K562 (cell line): ENCODE measurements around the gene ETFBKMT. TPM values are rescaled to one million over a fixed set of nuclear protein-coding genes. Genes with fewer than 3 reads are reported as not detected.

Experiments
- CCNT2 ChIP-seq: IDR thresholded peaks from 2 replicates; pipeline ENCODE4 v1.6.1; 2011; ENCODE audit warnings: borderline replicate concordance, low read depth, mild to moderate bottlenecking, moderate library complexity, mixed read lengths, low read length; ENCODE audit not compliant: insufficient read length; ENCODE audit errors: extremely low read depth
- GABPB1 ChIP-seq: sonication (generic); formaldehyde crosslinking; IDR thresholded peaks from 2 replicates; pipeline ENCODE4 v1.8.0; 2022; ENCODE audit warnings: mild to moderate bottlenecking, missing genetic modification reagents
- HNRNPK ChIP-seq: fragments of 200-400 bp; formaldehyde crosslinking; IDR thresholded peaks from one replicate; pipeline ENCODE4 v1.6.1; 2018; ENCODE audit warnings: mild to moderate bottlenecking, low read depth, low read length; ENCODE audit not compliant: poor library complexity, severe bottlenecking
- JUN ChIP-seq, 2 experiments: sonication (generic) in 1 of 2; formaldehyde crosslinking in 1 of 2; IDR thresholded peaks; 2 replicates each; pipeline versions ENCODE4 v1.6.1 to v1.8.0; 2012 to 2022; ENCODE audit warnings: borderline replicate concordance in 2 of 2, mild to moderate bottlenecking in 2 of 2, improper control_type of control experiment in 1 of 2, low read depth in 1 of 2, low read length in 1 of 2, missing genetic modification reagents in 1 of 2
- NR2C2 ChIP-seq, 2 experiments: fragments of 200-800 bp in 1 of 2; sonication (Bioruptor generic) in 1 of 2; sonication (generic) in 1 of 2; formaldehyde crosslinking in 1 of 2; IDR thresholded peaks; 2 replicates each; pipeline versions ENCODE4 v1.6.1 to v1.8.0; 2016 to 2022; ENCODE audit warnings: mild to moderate bottlenecking in 1 of 2, missing compliant biosample characterization in 1 of 2, missing genetic modification characterization in 1 of 2, missing genetic modification reagents in 1 of 2
- RBM14 ChIP-seq: fragments of 200-400 bp; formaldehyde crosslinking; IDR thresholded peaks from 2 replicates; pipeline ENCODE4 v1.6.1; 2018; ENCODE audit warnings: low read depth, mild to moderate bottlenecking, low read length, moderate library complexity, borderline replicate concordance; ENCODE audit not compliant: insufficient read depth
- SUPT5H ChIP-seq: fragments of 450-650 bp; IDR thresholded peaks from 2 replicates; pipeline ENCODE4 v1.6.1; 2016
- ZFPM2 ChIP-seq: fragments of 250-450 bp; sonication (Bioruptor Pico); IDR thresholded peaks from 2 replicates; pipeline ENCODE4 v1.5.1; 2022; ENCODE audit warnings: mild to moderate bottlenecking
- ZNF133 ChIP-seq: fragments of 250-450 bp; sonication (Bioruptor Pico); IDR thresholded peaks from 2 replicates; pipeline ENCODE4 v1.4.0; 2020; ENCODE audit warnings: mild to moderate bottlenecking
- ZNF212 ChIP-seq: fragments of 450-650 bp; formaldehyde crosslinking; IDR thresholded peaks from 2 replicates; pipeline ENCODE4 v1.4.0; 2020; ENCODE audit warnings: mild to moderate bottlenecking
- ZNF561 ChIP-seq: fragments of 450-650 bp; formaldehyde crosslinking; conservative IDR thresholded peaks from 2 replicates; pipeline ENCODE4 v1.4.0; 2020; ENCODE audit warnings: mild to moderate bottlenecking, moderate library complexity
- polyA plus RNA-seq, 8 experiments: library from polyadenylated mRNA; depleted of rRNA in 4 of 8; stranded (reverse) in 5 of 8; unstranded in 3 of 8; fragments of >200 nt; fragmentation: Nextera tagmentation in 2 of 8; fragmentation: Illumina TruSeq in 1 of 8; extraction: Ambion mirVana in 2 of 8; extraction: Trizol in 1 of 8; gene quantifications; 2 replicates each; pipeline versions ENCODE4 v1.2.1 to v1.2.3, GENCODE V29; 2011 to 2014; ENCODE audit warnings: inconsistent platforms in 1 of 8, missing spikeins in 1 of 8
- total RNA-seq, 7 experiments: library from RNA; depleted of rRNA in 6 of 7; stranded (reverse); fragments of >200 nt in 6 of 7; fragmentation: Illumina TruSeq in 2 of 7; extraction: Trizol in 2 of 7; gene quantifications; 2 replicates each; pipeline versions ENCODE4 v1.2.1 to v1.2.3, GENCODE V29; 2011 to 2021; ENCODE audit warnings: low replicate concordance in 1 of 7
- TF ChIP-seq, protein P1 (sequence below): fragments of 200-400 bp; formaldehyde crosslinking; IDR thresholded peaks from 2 replicates; pipeline ENCODE4 v1.6.1; 2017; ENCODE audit warnings: mild to moderate bottlenecking, low read depth, low read length, moderate library complexity
- TF ChIP-seq, protein P2 (sequence below): fragments of 250-450 bp; sonication (Bioruptor Pico); IDR thresholded peaks from 2 replicates; pipeline ENCODE4 v1.8.0; 2022; ENCODE audit warnings: inconsistent platforms, mild to moderate bottlenecking, moderate library complexity, borderline replicate concordance
- TF ChIP-seq, protein P3 (sequence below), 2 experiments: fragments of 450-650 bp; IDR thresholded peaks; 2 replicates each; pipeline ENCODE4 v1.6.1; 2018; ENCODE audit warnings: mild to moderate bottlenecking in 2 of 2, low read depth in 1 of 2; ENCODE audit not compliant: partially characterized antibody in 2 of 2
- TF ChIP-seq, protein P4 (sequence below), 2 experiments: fragments of 450-650 bp in 1 of 2; sonication (generic) in 1 of 2; formaldehyde crosslinking in 1 of 2; IDR thresholded peaks in 1 of 2; conservative IDR thresholded peaks in 1 of 2; 2 replicates each; pipeline versions ENCODE4 v1.6.1 to v1.8.1; 2016 to 2023; ENCODE audit warnings: mild to moderate bottlenecking in 2 of 2, moderate library complexity in 2 of 2, inconsistent platforms in 1 of 2, missing genetic modification reagents in 1 of 2

ETFBKMT gene
- total and polyA plus RNA-seq, 9 of the 15 experiments (the other 6 are each of a cell fraction or from before 2014, with no cell fraction given): 0.18 to 1.7 (median 0.96) TPM

DNA sequence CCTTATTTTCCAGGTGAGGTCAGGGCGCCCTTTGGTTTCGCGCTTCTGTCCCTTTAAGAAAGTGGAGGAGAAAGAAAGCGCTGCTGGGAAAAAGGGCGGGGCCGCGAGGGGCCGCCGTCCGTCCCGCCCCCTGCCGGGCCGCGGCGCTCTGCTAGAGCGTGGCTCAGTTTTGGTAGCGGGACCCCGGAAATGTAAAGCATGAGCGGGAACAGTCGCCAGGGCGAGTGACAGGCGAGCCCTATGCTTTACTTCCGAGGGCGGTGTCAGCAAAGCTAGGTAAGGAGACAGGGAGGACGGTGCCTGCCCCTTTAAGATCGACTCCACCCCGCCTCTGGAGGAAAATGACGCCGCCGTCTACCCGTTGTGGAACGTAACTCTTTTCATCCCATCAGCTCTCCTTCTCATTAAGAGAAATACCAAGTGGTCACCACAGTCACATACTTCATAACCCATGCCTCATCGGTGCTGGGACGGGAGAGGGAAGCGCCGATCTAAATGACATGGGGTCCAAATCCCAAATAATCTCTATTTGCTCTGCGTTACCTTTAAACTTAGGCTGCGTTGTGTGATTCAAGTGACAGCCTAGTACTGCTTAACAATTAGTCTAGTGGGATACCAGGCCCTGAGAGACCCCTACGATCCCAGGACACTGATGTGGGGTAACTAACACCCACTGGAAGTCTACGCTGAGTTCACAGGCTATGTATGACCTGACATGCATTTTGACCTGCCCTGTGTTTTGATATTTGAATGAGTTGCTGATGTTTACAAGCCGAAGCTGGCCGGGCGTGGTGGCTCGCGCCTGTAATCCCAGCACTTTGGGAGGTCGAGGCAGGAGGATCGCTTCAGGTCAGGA is at the start of gene ETFBKMT (continued):
- TF ChIP-seq, protein P1, sequence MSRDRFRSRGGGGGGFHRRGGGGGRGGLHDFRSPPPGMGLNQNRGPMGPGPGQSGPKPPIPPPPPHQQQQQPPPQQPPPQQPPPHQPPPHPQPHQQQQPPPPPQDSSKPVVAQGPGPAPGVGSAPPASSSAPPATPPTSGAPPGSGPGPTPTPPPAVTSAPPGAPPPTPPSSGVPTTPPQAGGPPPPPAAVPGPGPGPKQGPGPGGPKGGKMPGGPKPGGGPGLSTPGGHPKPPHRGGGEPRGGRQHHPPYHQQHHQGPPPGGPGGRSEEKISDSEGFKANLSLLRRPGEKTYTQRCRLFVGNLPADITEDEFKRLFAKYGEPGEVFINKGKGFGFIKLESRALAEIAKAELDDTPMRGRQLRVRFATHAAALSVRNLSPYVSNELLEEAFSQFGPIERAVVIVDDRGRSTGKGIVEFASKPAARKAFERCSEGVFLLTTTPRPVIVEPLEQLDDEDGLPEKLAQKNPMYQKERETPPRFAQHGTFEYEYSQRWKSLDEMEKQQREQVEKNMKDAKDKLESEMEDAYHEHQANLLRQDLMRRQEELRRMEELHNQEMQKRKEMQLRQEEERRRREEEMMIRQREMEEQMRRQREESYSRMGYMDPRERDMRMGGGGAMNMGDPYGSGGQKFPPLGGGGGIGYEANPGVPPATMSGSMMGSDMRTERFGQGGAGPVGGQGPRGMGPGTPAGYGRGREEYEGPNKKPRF: no peak
- TF ChIP-seq, protein P2, sequence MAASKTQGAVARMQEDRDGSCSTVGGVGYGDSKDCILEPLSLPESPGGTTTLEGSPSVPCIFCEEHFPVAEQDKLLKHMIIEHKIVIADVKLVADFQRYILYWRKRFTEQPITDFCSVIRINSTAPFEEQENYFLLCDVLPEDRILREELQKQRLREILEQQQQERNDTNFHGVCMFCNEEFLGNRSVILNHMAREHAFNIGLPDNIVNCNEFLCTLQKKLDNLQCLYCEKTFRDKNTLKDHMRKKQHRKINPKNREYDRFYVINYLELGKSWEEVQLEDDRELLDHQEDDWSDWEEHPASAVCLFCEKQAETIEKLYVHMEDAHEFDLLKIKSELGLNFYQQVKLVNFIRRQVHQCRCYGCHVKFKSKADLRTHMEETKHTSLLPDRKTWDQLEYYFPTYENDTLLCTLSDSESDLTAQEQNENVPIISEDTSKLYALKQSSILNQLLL (CRISPR knock-in tag): no peak
- peak; percentile 70; the same call in 1 of the 2 replicates for TF ChIP-seq GABPB1
- TF ChIP-seq ZNF133 (CRISPR knock-in tag): no peak
- no peak for TF ChIP-seq ZFPM2 (CRISPR knock-in tag)
- TF ChIP-seq SUPT5H: peak; percentile 76
- TF ChIP-seq RBM14: no peak
- no peak for TF ChIP-seq ZNF561
- TF ChIP-seq CCNT2: peak; percentile 92
- TF ChIP-seq ZNF212 (CRISPR knock-in tag): no peak
- TF ChIP-seq HNRNPK: no peak
- TF ChIP-seq, protein P3, sequence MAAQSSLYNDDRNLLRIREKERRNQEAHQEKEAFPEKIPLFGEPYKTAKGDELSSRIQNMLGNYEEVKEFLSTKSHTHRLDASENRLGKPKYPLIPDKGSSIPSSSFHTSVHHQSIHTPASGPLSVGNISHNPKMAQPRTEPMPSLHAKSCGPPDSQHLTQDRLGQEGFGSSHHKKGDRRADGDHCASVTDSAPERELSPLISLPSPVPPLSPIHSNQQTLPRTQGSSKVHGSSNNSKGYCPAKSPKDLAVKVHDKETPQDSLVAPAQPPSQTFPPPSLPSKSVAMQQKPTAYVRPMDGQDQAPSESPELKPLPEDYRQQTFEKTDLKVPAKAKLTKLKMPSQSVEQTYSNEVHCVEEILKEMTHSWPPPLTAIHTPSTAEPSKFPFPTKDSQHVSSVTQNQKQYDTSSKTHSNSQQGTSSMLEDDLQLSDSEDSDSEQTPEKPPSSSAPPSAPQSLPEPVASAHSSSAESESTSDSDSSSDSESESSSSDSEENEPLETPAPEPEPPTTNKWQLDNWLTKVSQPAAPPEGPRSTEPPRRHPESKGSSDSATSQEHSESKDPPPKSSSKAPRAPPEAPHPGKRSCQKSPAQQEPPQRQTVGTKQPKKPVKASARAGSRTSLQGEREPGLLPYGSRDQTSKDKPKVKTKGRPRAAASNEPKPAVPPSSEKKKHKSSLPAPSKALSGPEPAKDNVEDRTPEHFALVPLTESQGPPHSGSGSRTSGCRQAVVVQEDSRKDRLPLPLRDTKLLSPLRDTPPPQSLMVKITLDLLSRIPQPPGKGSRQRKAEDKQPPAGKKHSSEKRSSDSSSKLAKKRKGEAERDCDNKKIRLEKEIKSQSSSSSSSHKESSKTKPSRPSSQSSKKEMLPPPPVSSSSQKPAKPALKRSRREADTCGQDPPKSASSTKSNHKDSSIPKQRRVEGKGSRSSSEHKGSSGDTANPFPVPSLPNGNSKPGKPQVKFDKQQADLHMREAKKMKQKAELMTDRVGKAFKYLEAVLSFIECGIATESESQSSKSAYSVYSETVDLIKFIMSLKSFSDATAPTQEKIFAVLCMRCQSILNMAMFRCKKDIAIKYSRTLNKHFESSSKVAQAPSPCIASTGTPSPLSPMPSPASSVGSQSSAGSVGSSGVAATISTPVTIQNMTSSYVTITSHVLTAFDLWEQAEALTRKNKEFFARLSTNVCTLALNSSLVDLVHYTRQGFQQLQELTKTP (IDR thresholded peaks at IDR 0.05; ENCODE audit: low read depth in 1 of 2, partially characterized antibody in 2 of 2): peak in 1 of 2 experiments; percentile 64
- TF ChIP-seq JUN (IDR thresholded peaks at IDR 0.05; ENCODE audit: borderline replicate concordance, low read depth, low read length): peak; percentile 58; the same call in 1 of the 2 replicates
- TF ChIP-seq JUN (CRISPR knock-in tag; IDR thresholded peaks at IDR 0.05; ENCODE audit: borderline replicate concordance): no peak
- peak; percentile 48; the same call in 1 of the 2 replicates for TF ChIP-seq NR2C2 (CRISPR knock-in tag; IDR thresholded peaks at IDR 0.05)
- peak; percentile 96 for TF ChIP-seq NR2C2 (tag; IDR thresholded peaks at IDR 0.05)
- TF ChIP-seq, protein P4, sequence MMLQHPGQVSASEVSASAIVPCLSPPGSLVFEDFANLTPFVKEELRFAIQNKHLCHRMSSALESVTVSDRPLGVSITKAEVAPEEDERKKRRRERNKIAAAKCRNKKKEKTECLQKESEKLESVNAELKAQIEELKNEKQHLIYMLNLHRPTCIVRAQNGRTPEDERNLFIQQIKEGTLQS (IDR thresholded peaks at IDR 0.05): no peak; the same call in 1 of the 2 replicates
- TF ChIP-seq, protein P4 (CRISPR knock-in tag; conservative IDR thresholded peaks at IDR 0.05): no peak
